ENCODE measurements around the gene CCR5.

GRCh38 chr3:46399098-46399497 lies 28.4 kb downstream of the CCR5 start:
- TF ChIP-seq, protein P1, sequence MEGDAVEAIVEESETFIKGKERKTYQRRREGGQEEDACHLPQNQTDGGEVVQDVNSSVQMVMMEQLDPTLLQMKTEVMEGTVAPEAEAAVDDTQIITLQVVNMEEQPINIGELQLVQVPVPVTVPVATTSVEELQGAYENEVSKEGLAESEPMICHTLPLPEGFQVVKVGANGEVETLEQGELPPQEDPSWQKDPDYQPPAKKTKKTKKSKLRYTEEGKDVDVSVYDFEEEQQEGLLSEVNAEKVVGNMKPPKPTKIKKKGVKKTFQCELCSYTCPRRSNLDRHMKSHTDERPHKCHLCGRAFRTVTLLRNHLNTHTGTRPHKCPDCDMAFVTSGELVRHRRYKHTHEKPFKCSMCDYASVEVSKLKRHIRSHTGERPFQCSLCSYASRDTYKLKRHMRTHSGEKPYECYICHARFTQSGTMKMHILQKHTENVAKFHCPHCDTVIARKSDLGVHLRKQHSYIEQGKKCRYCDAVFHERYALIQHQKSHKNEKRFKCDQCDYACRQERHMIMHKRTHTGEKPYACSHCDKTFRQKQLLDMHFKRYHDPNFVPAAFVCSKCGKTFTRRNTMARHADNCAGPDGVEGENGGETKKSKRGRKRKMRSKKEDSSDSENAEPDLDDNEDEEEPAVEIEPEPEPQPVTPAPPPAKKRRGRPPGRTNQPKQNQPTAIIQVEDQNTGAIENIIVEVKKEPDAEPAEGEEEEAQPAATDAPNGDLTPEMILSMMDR (IDR thresholded peaks at IDR 0.05) = no peak
- no peak for TF ChIP-seq POLR2A (IDR thresholded peaks at IDR 0.05)
